HG03097 (cell line): Measurements from ENCODE around the gene OLFML2A.

Experiments used
- ATAC-seq: cut with Tn5 transposase; IDR thresholded peaks from one replicate; pipeline ENCODE4 v1.9.1; 2021; ENCODE audit not compliant: unreplicated experiment, low FRiP score

OLFML2A gene

DNA sequence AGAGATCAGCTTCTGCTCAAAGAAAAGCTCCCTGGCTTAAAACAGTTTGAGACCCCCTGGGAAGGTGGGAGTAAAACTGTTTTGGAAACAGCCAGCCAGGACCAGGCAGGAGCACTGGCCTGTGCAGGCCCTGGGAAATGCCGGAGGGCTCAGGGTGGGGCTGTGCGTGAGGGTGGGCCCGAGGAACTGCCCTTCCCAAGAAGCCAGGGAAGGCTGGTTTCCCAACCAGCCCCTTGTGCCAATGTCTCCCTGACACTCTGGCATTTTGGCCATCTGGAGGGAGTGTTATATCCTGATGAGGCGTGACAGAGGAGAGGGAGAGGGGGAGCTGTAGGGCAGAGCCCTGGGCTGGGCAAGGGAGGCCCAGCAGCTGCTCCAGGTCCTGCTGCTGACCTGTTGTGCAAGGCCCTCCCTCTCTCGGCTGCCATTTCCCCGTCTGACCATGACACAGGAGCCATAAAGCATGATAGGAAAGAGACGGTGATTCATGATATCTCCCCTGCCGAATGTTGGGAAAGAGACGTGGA, 16.1 kb downstream of the OLFML2A start:
- ATAC-seq: no peak

- ATAC-seq: no peak
Observed at GRCh38 chr9:124794902-124795491, 18.1 kb downstream of the OLFML2A start.

GRCh38 chr9:124795881-124796431, 19.0 kb downstream of the OLFML2A start:
- ATAC-seq: no peak

GRCh38 chr9:124797343-124798103, 20.6 kb downstream of the OLFML2A start:
- ATAC-seq: no peak

DNA sequence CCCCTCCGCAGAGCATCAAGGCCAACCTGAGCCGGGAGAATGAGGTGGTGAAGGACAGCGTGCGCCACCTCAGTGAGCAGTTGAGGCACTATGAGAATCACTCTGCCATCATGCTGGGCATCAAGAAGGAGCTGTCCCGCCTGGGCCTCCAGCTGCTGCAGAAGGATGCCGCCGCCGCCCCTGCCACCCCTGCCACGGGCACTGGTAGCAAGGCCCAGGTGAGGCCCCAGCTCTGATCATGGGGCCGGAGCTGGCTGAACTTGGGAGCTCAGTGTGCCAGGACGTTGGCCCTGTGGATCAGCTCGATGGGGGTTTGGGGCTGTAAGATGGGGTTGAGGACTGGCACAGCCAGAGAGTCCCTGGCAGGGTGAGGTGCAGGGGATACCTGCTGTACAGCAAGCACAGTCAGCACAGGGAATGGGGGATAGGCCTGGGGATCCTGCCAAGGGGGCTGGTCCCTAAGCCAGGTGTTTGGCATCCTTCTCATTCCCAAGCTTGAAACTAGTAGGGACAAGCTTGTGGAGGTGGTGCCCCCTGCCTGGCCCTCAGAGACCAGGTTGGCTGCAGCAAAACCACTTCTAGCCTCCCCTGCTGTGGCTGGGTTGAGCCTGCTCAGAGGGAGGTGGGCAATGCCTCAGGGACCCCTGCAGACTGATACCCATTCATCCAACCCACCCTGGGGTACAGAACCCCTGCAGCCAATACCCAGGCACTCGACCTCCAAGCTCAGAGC, 22.5 kb downstream of the OLFML2A start:
- no peak for ATAC-seq

GRCh38 chr9:124800306-124801259, 23.6 kb downstream of the OLFML2A start:
- no peak for ATAC-seq

GRCh38 chr9:124801356-124801755, 24.4 kb downstream of the OLFML2A start:
- no peak for ATAC-seq

DNA sequence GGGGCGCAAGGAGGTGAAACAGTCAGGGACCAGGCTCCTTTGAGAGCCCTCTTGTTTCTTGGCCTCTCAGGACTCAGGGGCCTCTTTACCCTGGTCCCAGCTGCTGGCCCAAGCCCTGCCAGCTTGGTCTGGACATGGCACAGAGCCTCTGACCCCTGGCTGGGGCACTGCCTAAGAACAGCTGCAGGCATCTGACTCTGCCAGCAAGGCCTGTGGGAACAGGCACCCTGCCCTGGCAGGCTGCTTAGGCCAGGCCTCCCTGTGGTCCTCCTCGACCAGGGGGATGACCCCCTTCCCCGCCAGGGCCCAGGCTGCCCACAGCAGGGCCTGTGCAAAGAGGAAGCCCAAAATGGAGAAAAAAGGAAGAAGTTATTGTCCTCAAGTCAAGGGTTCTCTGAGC, 25.5 kb downstream of the OLFML2A start:
- no peak for ATAC-seq

GRCh38 chr9:124803911-124804310, 27.0 kb downstream of the OLFML2A start:
- ATAC-seq: no peak

GRCh38 chr9:124805186-124805585, 28.3 kb downstream of the OLFML2A start:
- no peak for ATAC-seq

- ATAC-seq: no peak
Observed at GRCh38 chr9:124808246-124808956, 31.5 kb downstream of the OLFML2A start.

- no peak for ATAC-seq
Observed at GRCh38 chr9:124809211-124809610, 32.3 kb downstream of the OLFML2A start.

DNA sequence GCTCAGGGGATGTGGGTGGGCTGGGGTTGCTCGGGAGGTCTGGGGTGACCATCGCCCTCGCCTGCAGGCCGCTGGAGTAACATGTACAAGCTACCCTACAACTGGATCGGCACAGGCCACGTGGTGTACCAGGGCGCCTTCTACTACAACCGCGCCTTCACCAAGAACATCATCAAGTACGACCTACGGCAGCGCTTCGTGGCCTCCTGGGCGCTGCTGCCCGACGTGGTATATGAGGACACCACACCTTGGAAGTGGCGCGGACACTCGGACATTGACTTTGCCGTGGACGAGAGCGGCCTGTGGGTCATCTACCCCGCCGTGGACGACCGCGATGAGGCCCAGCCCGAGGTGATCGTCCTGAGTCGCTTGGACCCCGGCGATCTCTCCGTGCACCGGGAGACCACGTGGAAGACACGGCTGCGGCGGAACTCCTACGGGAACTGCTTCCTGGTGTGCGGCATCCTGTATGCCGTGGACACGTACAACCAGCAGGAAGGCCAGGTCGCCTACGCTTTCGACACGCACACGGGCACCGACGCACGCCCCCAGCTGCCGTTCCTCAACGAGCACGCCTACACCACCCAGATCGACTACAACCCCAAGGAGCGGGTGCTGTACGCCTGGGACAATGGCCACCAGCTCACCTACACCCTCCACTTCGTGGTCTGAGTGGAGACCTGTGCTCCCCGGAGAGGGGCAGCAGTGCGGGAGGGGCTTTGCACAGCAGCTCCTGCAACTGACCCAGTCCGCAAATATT, 33.0 kb downstream of the OLFML2A start:
- no peak for ATAC-seq

DNA sequence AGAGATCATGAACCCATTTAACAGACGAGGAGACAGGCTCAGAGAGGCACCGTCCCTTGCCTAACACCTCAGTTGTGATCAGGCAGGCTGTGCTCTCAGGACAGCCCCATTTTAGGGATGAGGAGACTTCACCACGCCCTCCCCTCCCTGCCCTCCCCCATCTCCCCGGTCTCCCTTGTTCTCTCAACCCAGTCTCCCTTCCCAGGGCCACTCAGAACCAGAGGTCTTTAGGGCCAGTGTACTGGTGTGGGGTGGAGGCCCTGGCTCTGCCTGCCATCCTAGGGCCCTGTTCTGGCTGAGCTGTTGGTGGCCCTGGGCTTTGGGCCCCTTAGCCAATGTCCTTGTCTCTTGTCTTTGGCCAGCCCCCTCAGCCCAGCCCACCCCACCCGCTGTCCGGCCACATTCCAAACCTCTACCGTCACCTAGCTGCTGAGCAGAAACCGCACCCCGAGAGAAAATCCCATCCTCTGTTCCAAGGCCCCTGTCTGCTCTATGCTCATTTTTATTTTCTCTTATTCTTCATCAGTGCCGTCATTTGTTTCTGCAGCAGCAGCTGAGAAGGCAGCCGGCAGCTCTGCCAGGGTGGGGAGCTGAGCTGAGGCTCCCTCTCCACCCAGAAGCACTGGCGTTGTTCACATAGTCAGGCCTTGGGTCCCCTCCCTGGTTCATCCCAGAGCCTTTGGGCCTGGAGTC, 33.9 kb downstream of the OLFML2A start:
- no peak for ATAC-seq

GRCh38 chr9:124812441-124812876, 35.5 kb downstream of the OLFML2A start:
- ATAC-seq: no peak

DNA sequence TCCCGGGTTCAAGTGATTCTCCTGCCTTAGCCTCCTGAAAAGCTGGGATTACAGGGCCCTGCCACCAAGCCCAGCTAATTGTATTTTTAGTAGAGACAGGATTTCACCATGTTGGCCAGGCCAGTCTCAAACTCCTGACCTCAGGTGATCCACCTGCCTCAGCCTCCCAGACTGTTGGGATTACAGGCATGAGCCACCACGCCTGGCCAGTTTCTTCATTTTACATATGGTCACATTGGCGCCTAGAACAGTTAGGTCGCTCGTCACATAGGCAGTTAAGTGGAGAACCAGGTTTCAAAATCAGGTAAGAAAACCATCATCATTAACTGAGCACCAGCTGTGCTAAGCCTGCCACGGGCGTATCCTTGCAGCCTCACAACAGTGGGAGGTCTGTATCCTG, 36.1 kb downstream of the OLFML2A start:
- no peak for ATAC-seq

- no peak for ATAC-seq
Observed at GRCh38 chr9:124813501-124814163, 36.7 kb downstream of the OLFML2A start.

- no peak for ATAC-seq
Observed at GRCh38 chr9:124814164-124814535, 37.2 kb downstream of the OLFML2A start.
